Small intestine (tissue), 16 donors: Measurements from ENCODE around the gene TMEM63C. TPM values are rescaled to one million over a fixed set of nuclear protein-coding genes. Genes with fewer than 3 reads are reported as not detected.

Source experiments
- DNase-seq, 2 donors: peaks; one replicate each; pipeline versions ENCODE4 v3.0.0 to v3.0.0-alpha.2; 2013
- FAIRE-seq: peaks from 2 replicates; lab custom pipeline; 2012; peaks lifted over from hg19 to GRCh38; lab: Jason Lieb, UNC
- H3K27ac ChIP-seq, 3 donors: one replicate each; pipeline ENCODE4 v1.5.1; 2013; ENCODE audit warnings: low read length in 2 of 3, mild to moderate bottlenecking in 2 of 3, control low read depth in 1 of 3, inconsistent platforms in 1 of 3, low read depth in 1 of 3, moderate library complexity in 1 of 3
- H3K27me3 ChIP-seq, 3 donors: one replicate each; pipeline ENCODE4 v1.6.1; 2013; ENCODE audit warnings: low read length in 3 of 3, inconsistent platforms in 1 of 3; ENCODE audit not compliant: control insufficient read depth in 3 of 3, insufficient read depth in 3 of 3
- H3K36me3 ChIP-seq, 3 donors: one replicate each; pipeline ENCODE4 v1.6.1; 2013; ENCODE audit warnings: low read length in 3 of 3, inconsistent platforms in 1 of 3, low read depth in 1 of 3, mild to moderate bottlenecking in 1 of 3, moderate library complexity in 1 of 3; ENCODE audit not compliant: control insufficient read depth in 3 of 3, insufficient read depth in 2 of 3
- H3K4me1 ChIP-seq, 3 donors: one replicate each; pipeline ENCODE4 v1.6.1; 2013; ENCODE audit warnings: low read length in 2 of 3, inconsistent platforms in 1 of 3, low read depth in 1 of 3, mild to moderate bottlenecking in 1 of 3, moderate library complexity in 1 of 3; ENCODE audit not compliant: control insufficient read depth in 3 of 3, insufficient read depth in 2 of 3
- H3K4me3 ChIP-seq, 3 donors: one replicate each; pipeline ENCODE4 v1.5.1; 2013; ENCODE audit warnings: low read length in 3 of 3, control low read depth in 1 of 3, inconsistent platforms in 1 of 3, low read depth in 1 of 3, mild to moderate bottlenecking in 1 of 3, moderate library complexity in 1 of 3
- H3K9me3 ChIP-seq, 2 donors: one replicate each; pipeline ENCODE4 v1.6.1; 2013; ENCODE audit warnings: low read depth in 1 of 2, low read length in 1 of 2; ENCODE audit not compliant: control insufficient read depth in 2 of 2, insufficient read depth in 1 of 2
- WGBS, 3 donors: extraction: QIAGEN DNeasy Blood & Tissue Kit; methylation state at CpG; one replicate each; pipeline ENCODE4 v1.1.7; 2013; 5-methylcytosine and 5-hydroxymethylcytosine counted together
- long read RNA-seq, 10 donors: transcript quantifications; one replicate each; lab custom pipeline, GENCODE V29; 2026
- polyA plus RNA-seq, 4 donors: library from polyadenylated mRNA; stranded (reverse) in 3 of 4; unstranded in 1 of 4; fragments of 200-250 nt in 3 of 4; fragments of 120-200 nt in 1 of 4; gene quantifications; one replicate each; pipeline versions ENCODE4 v1.2.1 to v1.2.3, GENCODE V29; 2013
- donor health status: healthy with polysubstance abuse.
- donor health status: control.
- donor health status: control.
- donor health status: Bipolar disorder and iron deficiency.
- donor health status: healthy.

The TMEM63C gene
- 1 to 10 TPM in 2 of 4 donors, under 1 TPM in 1, not detected in 1; 0.27 to 9.4 (median 2.0) TPM for polyA plus RNA-seq
- long read RNA-seq, donor 1 = 0 reads
- long read RNA-seq, donor 2 = 0 reads
- long read RNA-seq, donor 3 = 0 reads
- long read RNA-seq, donor 4 = 0 reads
- long read RNA-seq, donor 5 = 0 reads
- long read RNA-seq, donor 6 = 0 reads
- long read RNA-seq, donor 7 = 0 reads
- long read RNA-seq, donor 8 = 0 reads
- long read RNA-seq, donor 9 = 0 reads
- long read RNA-seq, donor 10 = 0 reads

- Histone ChIP-seq H3K27me3 (peaks cover 0 to 5% (median 0%) of the 10 kb centered on the region in 3 donors), H3K9me3 (no peaks in the 10 kb centered on the region), H3K36me3 (no peaks in the 10 kb centered on the region), H3K27ac (peak within 1 kb of the TSS in 1 of 3 donors; percentile 54), H3K4me3 (peak within 1 kb of the TSS; percentile 9 to 58 (median 28)), H3K4me1 (peaks cover 0 to 49% (median 0%) of the 10 kb centered on the region in 3 donors)
- WGBS, 3 donors = 1 to 2% (median 2%) methylated on average over 41 to 46 of the region's 46 CpGs
- FAIRE-seq = no peak
- DNase-seq = peak; percentile 27 to 85
Measured at GRCh38 chr14:77181603-77182437, at the start of gene TMEM63C. Gene TMEM63C, plus strand, starts transcription at chr14:77181798. Its CDS starts 37,016 bp downstream, at chr14:77218814.

- WGBS, 3 donors = 82 to 96% (median 94%) methylated on average over 5 of the region's 5 CpGs
- Histone ChIP-seq H3K27me3 (peaks cover 3 to 53% (median 8%) of the 10 kb centered on the region in 3 donors), H3K4me1 (no peaks in the 10 kb centered on the region), H3K27ac (no peak overlapping the region), H3K9me3 (no peaks in the 10 kb centered on the region), H3K36me3 (no peaks in the 10 kb centered on the region), H3K4me3 (no peak overlapping the region)
- DNase-seq (no peak), FAIRE-seq (no peak)
Measured at GRCh38 chr14:77131871-77132486, 49.6 kb upstream of the TMEM63C start.

GRCh38 chr14:77133720-77134338 lies 47.8 kb upstream of the TMEM63C start:
- Histone ChIP-seq H3K9me3 (no peaks in the 10 kb centered on the region), H3K4me1 (no peaks in the 10 kb centered on the region), H3K4me3 (no peak overlapping the region), H3K27ac (no peak overlapping the region), H3K27me3 (peaks cover 3 to 55% (median 17%) of the 10 kb centered on the region in 3 donors), H3K36me3 (no peaks in the 10 kb centered on the region)
- peak; percentile 36 to 86 for DNase-seq
- 6 to 8% (median 7%) methylated on average over 22 of the region's 22 CpGs for WGBS, 3 donors
- FAIRE-seq = no peak

DNA sequence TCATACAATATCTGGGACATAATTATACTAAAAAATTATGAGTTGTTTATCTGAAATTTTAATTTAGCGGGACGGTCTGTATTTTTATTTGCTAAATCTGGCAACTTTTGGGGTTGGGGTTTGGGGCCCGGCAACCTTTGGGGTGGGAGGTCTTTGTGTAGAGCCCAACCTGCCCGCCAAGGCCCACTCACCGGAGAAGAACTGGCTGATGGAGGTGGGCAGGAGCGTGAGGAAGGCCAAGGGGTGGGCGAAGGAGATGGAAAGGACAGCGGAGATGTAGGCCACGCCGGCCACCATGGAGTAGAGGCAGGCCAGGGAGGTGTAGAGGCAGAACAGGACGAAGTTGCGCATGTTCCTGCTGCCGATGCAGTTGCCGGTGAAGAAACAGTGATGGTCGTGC lies 42.6 kb upstream of the TMEM63C start:
- H3K4me3 ChIP-seq = no peak overlapping the region
- no peaks in the 10 kb centered on the region for H3K9me3 ChIP-seq
- H3K27ac ChIP-seq = no peak overlapping the region
- WGBS, 3 donors = 79 to 81% (median 81%) methylated on average over 15 of the region's 15 CpGs
- H3K36me3 ChIP-seq = no peaks in the 10 kb centered on the region
- DNase-seq (no peak), FAIRE-seq (no peak)
- peaks cover 23 to 77% (median 25%) of the 10 kb centered on the region in 3 donors for H3K27me3 ChIP-seq
- H3K4me1 ChIP-seq = peaks cover 0 to 6% (median 0%) of the 10 kb centered on the region in 3 donors

DNA sequence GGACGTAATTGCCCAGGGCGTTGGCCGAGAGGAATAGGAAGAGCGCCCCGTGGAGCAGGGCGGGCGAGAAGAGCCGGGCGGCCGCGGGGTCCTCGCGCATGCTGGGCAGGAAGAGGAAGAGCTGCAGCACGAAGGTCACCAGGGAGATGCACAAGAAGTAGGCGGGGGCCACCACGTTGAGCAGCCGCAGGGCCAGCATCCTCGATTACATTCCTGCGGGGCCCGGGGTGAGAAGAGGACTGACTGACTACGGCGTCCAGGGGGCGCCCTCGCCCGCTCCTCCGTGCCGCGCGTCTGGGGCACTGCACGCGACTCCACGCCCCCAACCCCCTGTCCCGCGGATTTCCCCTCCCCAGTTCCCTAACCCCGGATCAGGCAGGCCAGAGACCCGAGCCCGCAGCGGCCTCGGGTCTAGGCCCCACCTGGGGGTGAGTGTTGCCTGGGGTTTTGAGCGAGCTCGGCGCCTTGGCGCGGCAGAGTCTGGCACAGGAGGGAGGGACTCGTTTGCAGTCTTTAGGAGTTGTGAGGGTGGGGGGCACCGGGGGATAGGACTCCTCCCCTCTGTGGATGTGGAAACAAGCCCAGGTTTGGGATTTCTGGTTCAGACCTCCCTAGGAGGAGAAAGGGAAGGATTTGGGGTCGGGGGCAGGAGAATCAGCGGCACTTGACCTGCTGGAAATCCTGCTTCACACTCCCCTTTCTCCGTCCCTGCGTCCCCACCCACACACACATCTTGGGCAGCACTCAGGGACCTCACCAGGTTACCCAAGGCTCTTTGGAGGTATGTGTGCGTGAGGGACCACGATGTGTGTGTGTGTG lies 41.8 kb upstream of the TMEM63C start:
- FAIRE-seq (no peak), DNase-seq (peak; percentile 6 to 52)
- Histone ChIP-seq H3K4me1 (peaks cover 0 to 6% (median 0%) of the 10 kb centered on the region in 3 donors), H3K36me3 (no peaks in the 10 kb centered on the region), H3K27ac (no peak overlapping the region), H3K9me3 (no peaks in the 10 kb centered on the region), H3K4me3 (no peak overlapping the region), H3K27me3 (peaks cover 25 to 77% (median 28%) of the 10 kb centered on the region in 3 donors)
- 2 to 5% (median 4%) methylated on average over 48 to 52 of the region's 52 CpGs for WGBS, 3 donors

DNA sequence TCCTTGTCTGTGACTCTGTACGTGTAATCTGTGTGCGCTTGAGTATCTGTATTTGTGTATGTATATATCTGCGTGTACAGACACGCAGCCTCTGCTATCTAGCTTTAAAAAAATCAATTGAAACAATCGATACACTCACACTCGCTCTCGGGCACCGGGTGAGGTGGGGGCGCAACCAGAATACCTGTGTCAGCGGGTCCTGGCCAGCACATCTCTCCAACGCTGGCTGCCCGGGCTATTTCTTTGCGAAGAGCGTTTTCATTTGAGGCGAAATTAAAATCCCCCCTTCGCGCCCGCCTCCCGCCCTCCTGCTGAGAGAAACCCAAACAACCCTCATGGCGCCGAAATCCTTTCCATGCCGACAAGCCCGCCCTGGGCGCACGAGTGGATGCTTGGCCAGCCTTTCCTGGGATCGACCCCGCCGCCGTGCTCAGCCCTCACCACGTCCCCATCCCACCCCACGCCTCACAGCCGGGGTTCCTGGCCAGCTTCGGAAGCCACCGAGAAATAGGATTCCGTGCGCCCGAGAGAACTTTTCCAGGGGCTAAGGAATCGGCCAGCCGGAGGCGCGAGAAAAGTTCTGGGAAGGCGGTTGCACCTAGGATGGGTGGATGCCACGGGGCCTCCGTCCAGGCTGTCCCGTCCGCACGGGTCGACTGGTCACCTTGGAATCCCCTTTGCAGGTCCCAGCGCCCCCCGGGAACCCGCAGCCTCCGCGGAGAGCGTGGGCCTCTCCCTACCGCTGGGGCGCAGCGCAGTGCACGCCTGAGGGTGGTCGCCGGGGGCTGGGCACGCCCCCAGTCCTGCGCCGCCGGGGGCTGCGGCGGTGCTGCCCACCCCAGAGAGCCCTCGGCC lies 41.0 kb upstream of the TMEM63C start:
- H3K4me1 ChIP-seq = peaks cover 0 to 6% (median 0%) of the 10 kb centered on the region in 3 donors
- H3K27ac ChIP-seq = no peak overlapping the region
- H3K36me3 ChIP-seq = no peaks in the 10 kb centered on the region
- FAIRE-seq (no peak), DNase-seq (no peak)
- H3K4me3 ChIP-seq = no peak overlapping the region
- H3K9me3 ChIP-seq = no peaks in the 10 kb centered on the region
- 2 to 5% (median 4%) methylated on average over 63 to 67 of the region's 67 CpGs for WGBS, 3 donors
- H3K27me3 ChIP-seq = peaks cover 25 to 79% (median 29%) of the 10 kb centered on the region in 3 donors
